AG04450 (cell line): ENCODE data around the gene TXN. TPM values are rescaled to one million over a fixed set of nuclear protein-coding genes. Genes with fewer than 3 reads are reported as not detected.

Experiments
- CTCF ChIA-PET: fragments of 300-600, 350-600 bp; formaldehyde crosslinking; extraction: SDS; loops from one replicate; lab custom pipeline; 2022; ENCODE audit warnings: antibody characterized with exemption, inconsistent platforms; lab: Charles Lee
- POLR2A ChIA-PET: fragments of 350-600 bp; formaldehyde crosslinking; extraction: SDS; loops from one replicate; lab custom pipeline; 2021; ENCODE audit warnings: antibody characterized with exemption, inconsistent platforms; lab: Yijun Ruan, JAX
- DNase-seq: peaks from one replicate; pipeline ENCODE4 v3.0.0-alpha.2; 2011; ENCODE audit warnings: low read depth, low spot score
- H3K27ac ChIP-seq: one replicate; pipeline ENCODE4 v1.5.1; 2012; ENCODE audit warnings: low read depth, low read length, control low read depth
- H3K27me3 ChIP-seq: one replicate; pipeline ENCODE4 v1.6.0; 2012; ENCODE audit warnings: low read length; ENCODE audit not compliant: control insufficient read depth, insufficient read depth
- H3K4me3 ChIP-seq: 2 replicates; pipeline ENCODE4 v1.5.1; 2011; ENCODE audit warnings: mild to moderate bottlenecking, low read depth, low read length, control low read depth
- H3K9me3 ChIP-seq: 2 replicates; pipeline ENCODE4 v1.5.1; 2012; ENCODE audit warnings: low read length; ENCODE audit not compliant: control insufficient read depth, insufficient read depth
- polyA plus RNA-seq: library from polyadenylated mRNA; depleted of rRNA; stranded (reverse); fragments of >200 nt; gene quantifications from 2 replicates; pipeline ENCODE4 v1.2.3, GENCODE V29; 2011
- TF ChIP-seq, protein P1 (sequence below): IDR thresholded peaks from 2 replicates; pipeline ENCODE4 v1.5.1; 2011; ENCODE audit warnings: low read depth, low read length, control low read depth, inconsistent platforms

The TXN gene
- polyA plus RNA-seq, 1 experiment, result 630 TPM

DNA sequence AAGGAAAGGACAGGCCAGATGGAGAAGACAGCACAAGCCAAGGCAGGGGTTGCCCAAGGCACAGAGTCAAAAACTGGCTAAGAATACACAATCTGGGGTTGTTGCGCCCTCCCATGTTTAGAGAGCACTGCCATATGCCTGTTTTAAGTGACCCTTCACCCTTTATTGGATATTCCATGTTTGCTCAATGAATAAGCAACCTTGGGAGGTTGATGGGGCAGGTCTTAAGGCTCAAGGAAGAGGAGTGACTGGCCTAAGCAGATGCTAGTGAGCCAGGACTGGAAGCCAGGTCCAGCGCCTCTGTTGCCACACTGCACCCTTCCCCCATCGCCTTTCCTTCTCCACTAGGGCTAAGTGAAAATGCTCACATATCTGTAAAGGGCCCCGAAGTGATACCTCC lies 6.7 kb downstream of the TXN start:
- CTCF ChIA-PET, result interaction anchor here (0.6 kb wide), 1 partner anchor 174 kb away, joined by 3 read pairs; no protein-coding TSS in a partner anchor

DNA sequence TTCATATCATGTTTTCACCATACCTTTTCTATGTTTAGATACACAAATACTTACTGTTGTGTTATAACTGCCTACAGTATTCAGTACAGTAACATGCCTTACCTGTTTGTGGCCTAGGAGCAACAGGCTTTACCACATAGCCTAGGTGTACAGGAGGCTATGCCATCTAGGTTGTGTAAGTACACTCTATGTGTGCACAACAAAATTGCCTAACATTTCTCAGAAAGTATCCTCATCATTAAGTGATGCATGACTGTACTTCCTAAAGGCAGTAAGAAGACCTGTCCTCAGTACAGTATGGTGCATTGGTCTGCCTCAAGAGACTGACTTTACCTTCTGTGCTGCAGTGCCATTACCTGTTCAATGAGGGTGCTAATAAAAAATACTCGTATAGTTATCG lies 7.9 kb downstream of the TXN start:
- CTCF ChIA-PET, result no interaction called here
- POLR2A ChIA-PET, result interaction anchor here (1.4 kb wide), 1 partner anchor 8 kb away, joined by 5 read pairs; the partner anchor contains the start of gene TXN

More for the DNA sequence above, 6.7 kb downstream of the TXN start:
- no peak for DNase-seq
- TF ChIP-seq, protein P1, sequence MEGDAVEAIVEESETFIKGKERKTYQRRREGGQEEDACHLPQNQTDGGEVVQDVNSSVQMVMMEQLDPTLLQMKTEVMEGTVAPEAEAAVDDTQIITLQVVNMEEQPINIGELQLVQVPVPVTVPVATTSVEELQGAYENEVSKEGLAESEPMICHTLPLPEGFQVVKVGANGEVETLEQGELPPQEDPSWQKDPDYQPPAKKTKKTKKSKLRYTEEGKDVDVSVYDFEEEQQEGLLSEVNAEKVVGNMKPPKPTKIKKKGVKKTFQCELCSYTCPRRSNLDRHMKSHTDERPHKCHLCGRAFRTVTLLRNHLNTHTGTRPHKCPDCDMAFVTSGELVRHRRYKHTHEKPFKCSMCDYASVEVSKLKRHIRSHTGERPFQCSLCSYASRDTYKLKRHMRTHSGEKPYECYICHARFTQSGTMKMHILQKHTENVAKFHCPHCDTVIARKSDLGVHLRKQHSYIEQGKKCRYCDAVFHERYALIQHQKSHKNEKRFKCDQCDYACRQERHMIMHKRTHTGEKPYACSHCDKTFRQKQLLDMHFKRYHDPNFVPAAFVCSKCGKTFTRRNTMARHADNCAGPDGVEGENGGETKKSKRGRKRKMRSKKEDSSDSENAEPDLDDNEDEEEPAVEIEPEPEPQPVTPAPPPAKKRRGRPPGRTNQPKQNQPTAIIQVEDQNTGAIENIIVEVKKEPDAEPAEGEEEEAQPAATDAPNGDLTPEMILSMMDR, result no peak
- Histone ChIP-seq H3K27ac (no peak overlapping the region), H3K4me3 (no peak overlapping the region), H3K27me3 (no peaks in the 10 kb centered on the region), H3K9me3 (no peaks in the 10 kb centered on the region)
- POLR2A ChIA-PET, result no interaction called here

DNA sequence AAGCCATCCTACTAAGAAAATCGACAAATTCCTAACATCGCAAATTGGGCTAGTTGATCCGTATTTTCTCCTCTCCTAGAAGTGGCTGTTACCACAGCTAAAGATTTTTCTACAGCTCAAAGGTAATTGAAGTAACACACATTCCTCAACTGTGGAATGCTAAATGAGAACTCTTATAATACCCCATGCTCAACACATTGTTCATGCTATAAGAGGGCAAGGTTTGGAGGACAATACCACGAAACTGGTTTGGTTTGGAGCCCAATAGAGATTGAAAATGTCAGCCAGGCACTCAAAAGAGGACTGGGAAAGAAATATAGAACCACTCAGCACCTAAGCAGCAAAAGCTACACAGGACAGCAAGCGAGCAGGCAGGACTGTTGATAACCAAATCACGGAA lies 10.1 kb downstream of the TXN start:
- H3K9me3 ChIP-seq, result no peaks in the 10 kb centered on the region
- H3K27ac ChIP-seq, result no peak overlapping the region
- H3K4me3 ChIP-seq, result no peak overlapping the region
- ChIA-PET CTCF (no interaction called here), POLR2A (no interaction called here)
- no peak for DNase-seq
- TF ChIP-seq, protein P1, result no peak
- H3K27me3 ChIP-seq, result no peaks in the 10 kb centered on the region

More for the DNA sequence above, 7.9 kb downstream of the TXN start:
- Histone ChIP-seq H3K4me3 (no peak overlapping the region), H3K27me3 (no peaks in the 10 kb centered on the region), H3K27ac (no peak overlapping the region), H3K9me3 (no peaks in the 10 kb centered on the region)
- no peak for DNase-seq
- TF ChIP-seq, protein P1, result no peak

- H3K4me3 ChIP-seq, result no peak overlapping the region
- H3K9me3 ChIP-seq, result no peaks in the 10 kb centered on the region
- ChIA-PET CTCF (no interaction called here), POLR2A (no interaction called here)
- no peaks in the 10 kb centered on the region for H3K27me3 ChIP-seq
- TF ChIP-seq, protein P1, result no peak
- H3K27ac ChIP-seq, result no peak overlapping the region
- no peak for DNase-seq
These were observed 11.7 kb downstream of the TXN start for GRCh38 chr9:110244616-110245015.

GRCh38 chr9:110241858-110242321 lies 14.4 kb downstream of the TXN start:
- no peak overlapping the region for H3K27ac ChIP-seq
- TF ChIP-seq, protein P1, result no peak
- no peak overlapping the region for H3K4me3 ChIP-seq
- CTCF ChIA-PET, result no interaction called here
- no peaks in the 10 kb centered on the region for H3K9me3 ChIP-seq
- DNase-seq, result no peak
- POLR2A ChIA-PET, result interaction anchor here (0.6 to 1.4 kb wide), 3 partner anchors 14 to 60 kb away, joined by 3 to 6 read pairs (median 3); partner anchors contain the start of gene TXN
- H3K27me3 ChIP-seq, result no peaks in the 10 kb centered on the region
